HepG2 (cell line): ENCODE results near the gene PKD1L1. TPM values are rescaled to one million over a fixed set of nuclear protein-coding genes. Genes with fewer than 3 reads are reported as not detected.

Experiments used
- KDM2A ChIP-seq: sonication (generic); formaldehyde crosslinking; IDR thresholded peaks from 2 replicates; pipeline ENCODE4 v1.4.0; 2020; ENCODE audit warnings: low read depth, missing genetic modification reagents, borderline replicate concordance
- KMT2A ChIP-seq: sonication (generic); formaldehyde crosslinking; IDR thresholded peaks from 2 replicates; pipeline ENCODE4 v1.4.0; 2020; ENCODE audit warnings: missing genetic modification reagents
- NFYB ChIP-seq: sonication (generic); formaldehyde crosslinking; IDR thresholded peaks from 2 replicates; pipeline ENCODE4 v1.4.0; 2020; ENCODE audit warnings: missing genetic modification reagents
- UBTF ChIP-seq: sonication (generic); formaldehyde crosslinking; IDR thresholded peaks from 2 replicates; pipeline ENCODE4 v1.4.0; 2020; ENCODE audit warnings: mild to moderate bottlenecking, missing genetic modification reagents
- ZNF567 ChIP-seq: sonication (generic); formaldehyde crosslinking; IDR thresholded peaks from 2 replicates; pipeline ENCODE4 v1.8.1; 2023; ENCODE audit warnings: mild to moderate bottlenecking, missing genetic modification reagents, borderline replicate concordance
- polyA plus RNA-seq, 8 experiments: library from polyadenylated mRNA; depleted of rRNA in 3 of 8; stranded (reverse) in 7 of 8; unstranded in 1 of 8; fragments of >200 nt; fragmentation: Illumina TruSeq in 4 of 8; extraction: Trizol in 4 of 8; gene quantifications; 2 replicates each; pipeline versions ENCODE4 v1.2.1 to v1.2.3, GENCODE V29; 2011 to 2016; ENCODE audit warnings: low read depth in 4 of 8, missing spikeins in 1 of 8, mixed read lengths in 1 of 8; ENCODE audit not compliant: insufficient read depth in 1 of 8
- total RNA-seq, 5 experiments: library from RNA; depleted of rRNA; stranded (reverse); fragments of >200 nt; fragmentation: Illumina TruSeq; extraction: Trizol; gene quantifications; 2 replicates each; pipeline ENCODE4 v1.2.3, GENCODE V29; 2016; ENCODE audit warnings: low read depth in 1 of 5
- TF ChIP-seq, protein P1 (sequence below): sonication (generic); formaldehyde crosslinking; IDR thresholded peaks from 2 replicates; pipeline ENCODE4 v1.8.1; 2022; ENCODE audit warnings: low read depth, mild to moderate bottlenecking, missing genetic modification reagents
- TF ChIP-seq, protein P2 (sequence below): IDR thresholded peaks from 2 replicates; pipeline ENCODE4 v1.6.1; 2016; ENCODE audit warnings: low read depth, control low read depth
- TF ChIP-seq, protein P3 (sequence below), 2 experiments: sonication (generic) in 1 of 2; formaldehyde crosslinking in 1 of 2; IDR thresholded peaks; 2 replicates each; pipeline versions ENCODE4 v1.4.0 to v1.6.1; 2016 to 2020; ENCODE audit warnings: borderline replicate concordance in 1 of 2, low read depth in 1 of 2, mild to moderate bottlenecking in 1 of 2, missing genetic modification reagents in 1 of 2

PKD1L1 gene
- total and polyA plus RNA-seq, 2 of the 13 experiments (the other 11 are each of a cell fraction or from before 2014, with no cell fraction given), result 0.01 TPM; not detected in 1

DNA sequence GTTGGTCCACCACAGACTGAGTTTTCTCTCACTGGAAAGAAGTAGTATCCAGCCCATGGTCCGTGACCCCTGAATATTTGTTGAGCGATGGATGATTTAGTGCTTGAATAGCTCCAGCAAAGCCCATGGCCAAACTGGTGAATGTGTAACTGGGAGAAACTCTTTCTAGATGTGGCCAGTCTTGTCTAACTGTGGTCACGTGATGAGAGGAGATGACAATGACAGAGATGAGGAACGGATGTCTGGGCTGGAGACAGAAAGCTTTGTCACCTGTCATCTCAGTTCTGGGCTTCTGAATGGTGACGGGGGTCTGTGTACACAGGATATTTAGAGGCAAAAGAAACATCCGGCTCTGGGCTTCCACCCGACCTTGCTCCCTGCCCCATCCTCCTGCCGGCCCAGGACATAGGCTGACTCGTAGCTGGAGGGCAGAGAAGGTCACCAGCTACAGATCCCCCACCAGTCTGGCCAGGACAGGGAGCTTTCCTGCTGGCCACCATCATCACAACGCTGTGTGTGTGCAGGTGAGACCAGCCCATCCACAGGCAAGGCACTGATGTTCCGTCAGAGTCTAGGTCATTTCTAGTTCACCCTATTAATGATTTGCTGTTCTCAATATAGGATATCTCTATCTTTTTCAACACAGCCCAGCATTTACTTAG is 213.8 kb downstream of the PKD1L1 start (continued):
- TF ChIP-seq, protein P1, sequence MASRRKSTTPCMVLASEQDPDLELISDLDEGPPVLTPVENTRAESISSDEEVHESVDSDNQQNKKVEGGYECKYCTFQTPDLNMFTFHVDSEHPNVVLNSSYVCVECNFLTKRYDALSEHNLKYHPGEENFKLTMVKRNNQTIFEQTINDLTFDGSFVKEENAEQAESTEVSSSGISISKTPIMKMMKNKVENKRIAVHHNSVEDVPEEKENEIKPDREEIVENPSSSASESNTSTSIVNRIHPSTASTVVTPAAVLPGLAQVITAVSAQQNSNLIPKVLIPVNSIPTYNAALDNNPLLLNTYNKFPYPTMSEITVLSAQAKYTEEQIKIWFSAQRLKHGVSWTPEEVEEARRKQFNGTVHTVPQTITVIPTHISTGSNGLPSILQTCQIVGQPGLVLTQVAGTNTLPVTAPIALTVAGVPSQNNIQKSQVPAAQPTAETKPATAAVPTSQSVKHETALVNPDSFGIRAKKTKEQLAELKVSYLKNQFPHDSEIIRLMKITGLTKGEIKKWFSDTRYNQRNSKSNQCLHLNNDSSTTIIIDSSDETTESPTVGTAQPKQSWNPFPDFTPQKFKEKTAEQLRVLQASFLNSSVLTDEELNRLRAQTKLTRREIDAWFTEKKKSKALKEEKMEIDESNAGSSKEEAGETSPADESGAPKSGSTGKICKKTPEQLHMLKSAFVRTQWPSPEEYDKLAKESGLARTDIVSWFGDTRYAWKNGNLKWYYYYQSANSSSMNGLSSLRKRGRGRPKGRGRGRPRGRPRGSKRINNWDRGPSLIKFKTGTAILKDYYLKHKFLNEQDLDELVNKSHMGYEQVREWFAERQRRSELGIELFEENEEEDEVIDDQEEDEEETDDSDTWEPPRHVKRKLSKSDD (CRISPR knock-in tag), result peak; percentile 50; the same call in 1 of the 2 replicates
- TF ChIP-seq ZNF567 (CRISPR knock-in tag) (peak; percentile 89; the same call in 1 of the 2 replicates), UBTF (CRISPR knock-in tag) (peak; percentile 81), NFYB (0 out of 2 replicates have a peak, but pooled peaks have one; percentile 9), KDM2A (CRISPR knock-in tag) (peak; percentile 53; the same call in 1 of the 2 replicates), KMT2A (CRISPR knock-in tag) (peak; percentile 72)
- TF ChIP-seq, protein P2, sequence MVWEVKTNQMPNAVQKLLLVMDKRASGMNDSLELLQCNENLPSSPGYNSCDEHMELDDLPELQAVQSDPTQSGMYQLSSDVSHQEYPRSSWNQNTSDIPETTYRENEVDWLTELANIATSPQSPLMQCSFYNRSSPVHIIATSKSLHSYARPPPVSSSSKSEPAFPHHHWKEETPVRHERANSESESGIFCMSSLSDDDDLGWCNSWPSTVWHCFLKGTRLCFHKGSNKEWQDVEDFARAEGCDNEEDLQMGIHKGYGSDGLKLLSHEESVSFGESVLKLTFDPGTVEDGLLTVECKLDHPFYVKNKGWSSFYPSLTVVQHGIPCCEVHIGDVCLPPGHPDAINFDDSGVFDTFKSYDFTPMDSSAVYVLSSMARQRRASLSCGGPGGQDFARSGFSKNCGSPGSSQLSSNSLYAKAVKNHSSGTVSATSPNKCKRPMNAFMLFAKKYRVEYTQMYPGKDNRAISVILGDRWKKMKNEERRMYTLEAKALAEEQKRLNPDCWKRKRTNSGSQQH (CRISPR knock-in tag), result no peak
- TF ChIP-seq, protein P3, sequence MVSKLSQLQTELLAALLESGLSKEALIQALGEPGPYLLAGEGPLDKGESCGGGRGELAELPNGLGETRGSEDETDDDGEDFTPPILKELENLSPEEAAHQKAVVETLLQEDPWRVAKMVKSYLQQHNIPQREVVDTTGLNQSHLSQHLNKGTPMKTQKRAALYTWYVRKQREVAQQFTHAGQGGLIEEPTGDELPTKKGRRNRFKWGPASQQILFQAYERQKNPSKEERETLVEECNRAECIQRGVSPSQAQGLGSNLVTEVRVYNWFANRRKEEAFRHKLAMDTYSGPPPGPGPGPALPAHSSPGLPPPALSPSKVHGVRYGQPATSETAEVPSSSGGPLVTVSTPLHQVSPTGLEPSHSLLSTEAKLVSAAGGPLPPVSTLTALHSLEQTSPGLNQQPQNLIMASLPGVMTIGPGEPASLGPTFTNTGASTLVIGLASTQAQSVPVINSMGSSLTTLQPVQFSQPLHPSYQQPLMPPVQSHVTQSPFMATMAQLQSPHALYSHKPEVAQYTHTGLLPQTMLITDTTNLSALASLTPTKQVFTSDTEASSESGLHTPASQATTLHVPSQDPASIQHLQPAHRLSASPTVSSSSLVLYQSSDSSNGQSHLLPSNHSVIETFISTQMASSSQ (IDR thresholded peaks at IDR 0.05; ENCODE audit: low read depth), result peak; percentile 89
- TF ChIP-seq, protein P3 (CRISPR knock-in tag; IDR thresholded peaks at IDR 0.05; ENCODE audit: borderline replicate concordance), result peak; percentile 96
